HG03135 (cell line): ENCODE measurements around the gene OXTR.

Source experiments
- ATAC-seq: cut with Tn5 transposase; IDR thresholded peaks from one replicate; pipeline ENCODE4 v1.9.1; 2021; ENCODE audit warnings: mild to moderate bottlenecking, moderate library complexity; ENCODE audit not compliant: unreplicated experiment

The OXTR gene

GRCh38 chr3:8767667-8768363 is 1.6 kb downstream of the OXTR start:
- ATAC-seq, result peak; percentile 52

GRCh38 chr3:8767256-8767666 is 2.2 kb downstream of the OXTR start:
- ATAC-seq, result no peak

DNA sequence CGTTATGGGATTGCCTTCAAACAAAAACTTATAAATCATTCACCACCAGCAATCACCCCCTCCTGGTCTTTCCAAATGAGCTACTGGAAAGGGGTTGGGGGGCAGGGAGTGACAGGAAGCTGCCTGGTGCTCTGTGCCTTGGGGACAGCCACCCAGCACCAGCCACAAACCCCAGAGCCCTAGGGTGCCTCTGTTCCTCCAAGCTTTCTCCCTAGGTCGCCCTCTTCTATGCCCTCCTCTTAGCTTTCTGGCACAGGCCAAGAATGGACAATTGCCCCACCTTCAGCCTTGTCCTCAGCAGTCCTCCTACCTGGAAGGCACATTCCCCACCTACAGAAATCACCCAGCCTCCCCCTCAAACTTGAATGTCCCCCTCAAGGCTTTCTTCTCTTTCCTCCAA is 3.3 kb downstream of the OXTR start:
- ATAC-seq, result no peak

DNA sequence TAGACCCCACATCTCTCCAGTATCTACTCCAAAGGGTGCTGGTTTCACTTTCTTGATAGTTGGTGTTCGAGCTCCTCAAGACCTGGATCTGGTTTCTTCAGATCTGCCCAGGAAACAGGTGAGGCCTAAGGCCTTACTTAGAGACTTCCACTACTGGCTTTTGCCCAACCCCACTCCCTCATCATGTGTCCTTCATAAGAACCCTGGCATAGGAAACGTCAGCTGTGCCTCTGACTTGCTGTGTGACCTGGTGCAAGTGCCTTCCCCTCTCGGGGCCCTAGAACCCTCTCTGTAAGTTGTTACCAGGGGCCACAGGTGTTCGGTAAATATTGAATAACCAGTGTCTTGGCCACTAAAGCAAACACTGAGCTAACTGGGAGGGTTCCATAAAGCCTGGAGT is 3.9 kb downstream of the OXTR start:
- ATAC-seq, result no peak

- no peak for ATAC-seq
Observed at GRCh38 chr3:8764528-8764927, 4.9 kb downstream of the OXTR start.

- ATAC-seq, result no peak
Observed at GRCh38 chr3:8762607-8763377, 6.6 kb downstream of the OXTR start.

- no peak for ATAC-seq
Observed at GRCh38 chr3:8761866-8762265, 7.5 kb downstream of the OXTR start.

- ATAC-seq, result no peak
Observed at GRCh38 chr3:8760506-8760905, 8.9 kb downstream of the OXTR start.

GRCh38 chr3:8760091-8760490 is 9.3 kb downstream of the OXTR start:
- ATAC-seq, result no peak

GRCh38 chr3:8759038-8759707 is 10.2 kb downstream of the OXTR start:
- ATAC-seq, result no peak

DNA sequence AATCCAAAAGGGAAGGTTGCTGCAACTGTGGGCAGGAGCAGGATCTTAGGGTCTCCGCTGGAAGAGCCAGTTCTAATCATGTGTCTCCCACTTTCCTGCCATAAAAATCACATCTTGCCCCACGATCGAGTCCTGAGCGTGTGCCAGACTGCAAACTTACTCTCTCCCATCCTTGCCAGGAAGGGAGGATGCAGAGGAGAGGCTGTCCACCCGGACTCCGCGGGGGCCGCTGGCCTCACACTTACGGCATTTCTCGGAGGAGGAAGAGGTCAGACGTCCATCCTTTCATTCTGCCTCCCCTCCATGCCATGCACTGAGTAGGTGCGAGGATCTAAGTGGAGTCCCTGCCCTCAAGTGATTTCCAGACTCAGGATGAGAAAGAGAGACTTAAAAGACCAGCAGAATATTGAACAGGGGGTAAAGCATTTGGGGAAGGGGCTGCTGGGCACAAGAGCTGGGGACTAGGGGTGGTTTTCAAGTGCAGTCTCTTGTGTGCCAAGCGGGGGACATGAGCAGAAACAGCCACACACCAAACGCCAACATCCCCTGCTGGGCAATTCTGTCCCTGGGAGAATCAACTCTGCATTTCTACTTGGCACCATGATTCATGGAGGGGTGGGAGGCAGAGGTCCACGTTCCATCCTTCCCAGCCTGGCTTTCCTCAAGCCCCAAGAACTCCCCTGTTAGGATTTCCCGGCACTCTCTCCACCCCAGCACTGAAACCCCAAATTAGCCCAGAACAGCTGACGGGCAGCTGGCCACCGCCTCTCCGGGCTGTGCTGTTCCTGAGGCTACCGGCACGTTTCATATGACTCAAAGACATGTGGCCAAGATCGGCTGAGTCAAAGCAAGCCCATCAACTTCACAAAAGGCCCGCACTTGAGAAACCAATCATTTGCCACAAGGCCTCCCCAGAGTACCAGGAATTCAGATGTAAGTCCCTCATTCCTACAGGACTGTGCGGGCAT is 11.6 kb downstream of the OXTR start:
- no peak for ATAC-seq

GRCh38 chr3:8756671-8757070 is 12.7 kb downstream of the OXTR start:
- ATAC-seq, result no peak

GRCh38 chr3:8755564-8756237 is 13.7 kb downstream of the OXTR start:
- ATAC-seq, result no peak

DNA sequence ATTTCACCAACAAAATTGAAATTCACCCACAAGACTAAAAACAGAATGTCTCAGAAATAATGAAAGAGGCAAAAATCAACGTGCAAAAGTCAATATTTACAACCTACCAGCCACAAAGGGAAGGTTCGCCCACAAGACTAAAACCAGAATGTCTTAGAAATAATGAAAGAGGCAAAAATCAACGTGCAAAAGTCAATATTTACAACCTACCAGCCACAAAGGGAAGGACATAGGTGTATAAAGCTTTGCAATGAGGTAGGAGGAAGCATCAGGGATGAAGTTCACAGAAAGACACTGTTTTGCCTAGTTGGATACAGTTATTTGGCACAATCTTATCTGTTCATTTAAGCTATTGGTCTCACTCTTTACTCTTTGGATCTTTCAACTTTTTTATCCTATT is 14.3 kb downstream of the OXTR start:
- ATAC-seq, result no peak

- no peak for ATAC-seq
Observed at GRCh38 chr3:8752832-8753231, 16.6 kb downstream of the OXTR start.

- no peak for ATAC-seq
Observed at GRCh38 chr3:8749316-8749715, 20.1 kb downstream of the OXTR start.

DNA sequence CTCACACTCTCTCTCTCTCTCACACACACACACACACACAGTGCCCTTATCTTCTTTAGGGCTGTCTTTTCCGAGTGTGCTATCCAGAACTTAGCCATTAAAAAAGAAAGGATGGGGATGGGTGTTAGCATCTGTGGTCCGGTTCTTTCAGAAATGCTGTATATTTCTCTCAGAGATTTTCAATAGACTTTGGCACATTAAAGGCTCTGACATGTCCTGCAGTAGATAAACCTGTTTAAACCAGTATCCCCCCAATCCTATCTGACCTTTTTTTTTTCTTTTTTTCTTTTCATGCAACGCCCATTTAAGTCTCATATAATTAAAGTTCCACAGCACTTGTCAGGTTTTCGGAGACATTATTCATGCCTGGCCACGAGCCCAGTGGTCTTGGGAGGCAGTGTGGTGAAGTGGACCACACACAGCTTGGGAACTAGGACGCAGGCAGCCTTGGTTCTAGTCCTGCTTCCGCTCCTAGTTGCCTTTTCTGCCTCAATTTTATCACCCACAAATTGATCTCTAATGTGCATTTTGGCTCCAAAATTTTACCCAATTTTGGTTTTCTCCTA is 22.6 kb downstream of the OXTR start:
- no peak for ATAC-seq

- ATAC-seq, result no peak
Observed at GRCh38 chr3:8745619-8746370, 23.6 kb downstream of the OXTR start.

DNA sequence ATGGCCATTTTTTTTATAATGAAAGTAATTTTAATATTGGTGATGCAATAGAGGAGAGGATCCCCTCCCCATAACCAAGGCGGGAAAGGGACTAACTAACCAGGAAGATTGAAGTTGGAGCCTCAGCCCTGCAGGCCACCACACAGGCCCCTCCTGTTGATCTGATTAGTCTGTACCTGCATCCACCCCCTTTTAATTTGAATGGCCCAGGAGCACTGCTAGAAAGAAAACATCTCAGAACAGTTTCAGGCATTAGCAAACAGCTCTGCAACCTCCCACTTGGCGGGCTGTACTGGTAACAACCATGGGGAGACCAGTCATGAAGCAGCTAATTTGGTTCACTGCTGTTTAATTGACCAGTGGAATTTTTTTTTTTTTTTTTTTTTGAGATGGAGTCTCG is 25.5 kb downstream of the OXTR start:
- ATAC-seq, result no peak
